Activated naive CD8-positive, alpha-beta T cell treated with anti-CD3 and anti-CD28 coated beads, Interleukin-2, amount 10 ng/mL, durations not matched to agents 7 days and 5 days (primary cell): ENCODE measurements around the gene CDKAL1. TPM values are rescaled to one million over a fixed set of nuclear protein-coding genes. Genes with fewer than 3 reads are reported as not detected.

Source experiments
- ATAC-seq: fragments of 150-1000 bp; cut with Tn5 transposase; one replicate; pipeline ENCODE4 v1.10.0; 2021; ENCODE audit warnings: low read depth, moderate library complexity
- POLR2A ChIA-PET: fragments of 350-600 bp; sonication (Branson Sonifier 250); formaldehyde crosslinking; loops from one replicate; lab custom pipeline; 2021; ENCODE audit warnings: antibody characterized with exemption; lab: Charles Lee
- DNase-seq: peaks from one replicate; pipeline ENCODE4 v3.0.0; 2021
- H3K27ac Mint-ChIP-seq: one replicate; pipeline ENCODE4 v1.8.0; 2022; ENCODE audit warnings: mild to moderate bottlenecking, mixed read lengths
- H3K27me3 Mint-ChIP-seq: one replicate; pipeline ENCODE4 v1.8.0; 2022; ENCODE audit warnings: mild to moderate bottlenecking, moderate library complexity, mixed read lengths
- H3K36me3 Mint-ChIP-seq: one replicate; pipeline ENCODE4 v1.8.0; 2021; ENCODE audit warnings: mild to moderate bottlenecking, mixed read lengths
- H3K4me1 Mint-ChIP-seq: one replicate; pipeline ENCODE4 v1.8.0; 2021; ENCODE audit warnings: mixed read lengths
- H3K4me3 Mint-ChIP-seq: one replicate; pipeline ENCODE4 v1.8.0; 2022; ENCODE audit warnings: mild to moderate bottlenecking, moderate library complexity, mixed read lengths
- H3K9me3 Mint-ChIP-seq: one replicate; pipeline ENCODE4 v1.8.0; 2021; ENCODE audit warnings: mixed read lengths
- total RNA-seq, 2 experiments: library from RNA; stranded (reverse); gene quantifications; one replicate each; pipeline ENCODE4 v1.2.3, GENCODE V29; 2021

CDKAL1 gene
- total RNA-seq, 2 experiments from 2014 or later, result 22.7 to 24.4 TPM

- H3K27ac Mint-ChIP-seq, result no peak overlapping the region
- no peak overlapping the region for H3K4me3 Mint-ChIP-seq
- H3K9me3 Mint-ChIP-seq, result peaks cover 7% of the 10 kb centered on the region
- H3K36me3 Mint-ChIP-seq, result peaks cover 3% of the 10 kb centered on the region
- ATAC-seq (no peak), DNase-seq (no peak)
- POLR2A ChIA-PET, result no interaction called here
- peaks cover 2% of the 10 kb centered on the region for H3K27me3 Mint-ChIP-seq
- peaks cover 4% of the 10 kb centered on the region for H3K4me1 Mint-ChIP-seq
Observed at GRCh38 chr6:21265034-21265729, 730.9 kb downstream of the CDKAL1 start.

- DNase-seq (no peak), ATAC-seq (no peak)
- Mint-ChIP-seq H3K9me3 (peaks cover 7% of the 10 kb centered on the region), H3K27me3 (peaks cover 2% of the 10 kb centered on the region), H3K36me3 (peaks cover 3% of the 10 kb centered on the region), H3K4me1 (peaks cover 4% of the 10 kb centered on the region), H3K4me3 (no peak overlapping the region), H3K27ac (no peak overlapping the region)
- POLR2A ChIA-PET, result no interaction called here
Observed at GRCh38 chr6:21265730-21266044, 731.4 kb downstream of the CDKAL1 start.

GRCh38 chr6:21270636-21271201 is 736.5 kb downstream of the CDKAL1 start:
- no peaks in the 10 kb centered on the region for H3K4me1 Mint-ChIP-seq
- peaks cover 2% of the 10 kb centered on the region for H3K27me3 Mint-ChIP-seq
- no peak for ATAC-seq
- POLR2A ChIA-PET, result no interaction called here
- H3K27ac Mint-ChIP-seq, result no peak overlapping the region
- H3K4me3 Mint-ChIP-seq, result no peak overlapping the region
- DNase-seq, result no peak
- H3K9me3 Mint-ChIP-seq, result peaks cover 5% of the 10 kb centered on the region
- H3K36me3 Mint-ChIP-seq, result peaks cover 3% of the 10 kb centered on the region

DNA sequence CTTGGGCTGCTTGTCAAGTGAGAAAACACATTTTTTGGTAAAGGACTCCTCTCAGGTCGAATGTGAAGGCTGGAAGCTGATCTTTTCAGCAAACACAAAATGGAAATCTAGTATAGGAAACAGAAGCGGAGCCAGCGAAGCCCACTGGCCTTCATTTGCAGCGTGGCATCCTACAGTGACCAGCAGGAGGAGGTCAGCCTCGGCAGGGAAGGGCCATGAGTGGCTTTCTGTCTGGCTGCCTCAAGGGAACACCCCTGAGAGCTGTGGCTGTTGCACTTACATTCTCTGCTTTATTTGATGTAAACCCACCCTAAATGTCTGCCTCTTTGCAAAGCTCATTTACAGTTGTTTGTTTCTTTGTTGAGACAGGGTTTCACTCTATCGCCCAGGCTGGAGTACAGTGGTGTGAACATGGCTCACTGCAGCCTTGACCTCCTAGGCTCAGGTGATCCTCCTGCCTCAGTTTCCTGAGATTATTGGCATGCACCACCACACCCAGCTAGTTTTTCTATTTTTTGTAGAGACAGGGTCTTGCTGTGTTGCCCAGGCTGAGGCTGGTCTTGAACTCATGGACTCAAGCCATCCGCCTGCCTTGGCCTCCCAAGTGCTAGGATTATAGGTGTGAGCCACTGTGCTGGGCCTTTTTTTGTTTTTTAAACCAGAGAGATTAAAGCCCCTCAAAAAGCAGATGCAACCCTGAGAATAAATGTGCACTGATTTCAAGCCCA is 737.3 kb downstream of the CDKAL1 start:
- DNase-seq (no peak), ATAC-seq (no peak)
- H3K36me3 Mint-ChIP-seq, result peaks cover 3% of the 10 kb centered on the region
- no peaks in the 10 kb centered on the region for H3K4me1 Mint-ChIP-seq
- POLR2A ChIA-PET, result no interaction called here
- peaks cover 2% of the 10 kb centered on the region for H3K27me3 Mint-ChIP-seq
- no peak overlapping the region for H3K27ac Mint-ChIP-seq
- H3K9me3 Mint-ChIP-seq, result peaks cover 2% of the 10 kb centered on the region
- no peak overlapping the region for H3K4me3 Mint-ChIP-seq

DNA sequence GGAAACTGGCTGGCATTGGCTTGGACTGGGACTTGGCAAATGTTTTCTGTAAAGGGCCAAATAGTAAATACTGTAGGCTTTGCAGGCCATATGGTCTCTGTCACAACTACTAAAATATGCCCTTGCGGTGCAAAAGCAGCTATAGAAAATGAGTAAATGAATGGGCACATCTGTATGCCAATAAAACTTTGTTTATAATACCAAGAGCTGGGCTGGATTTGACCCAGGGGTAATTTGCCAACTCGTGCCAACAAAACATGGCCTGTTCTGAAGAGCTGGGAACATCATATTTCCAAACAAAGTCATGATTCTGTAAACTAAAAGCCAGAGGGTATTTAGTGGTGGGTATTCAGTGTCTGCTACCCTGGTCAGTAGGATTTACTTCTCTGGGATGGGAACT is 739.2 kb downstream of the CDKAL1 start:
- Mint-ChIP-seq H3K36me3 (peaks cover 3% of the 10 kb centered on the region), H3K4me1 (no peaks in the 10 kb centered on the region), H3K27me3 (no peaks in the 10 kb centered on the region), H3K4me3 (no peak overlapping the region), H3K9me3 (peaks cover 2% of the 10 kb centered on the region), H3K27ac (no peak overlapping the region)
- no peak for ATAC-seq
- POLR2A ChIA-PET, result no interaction called here
- DNase-seq, result no peak

GRCh38 chr6:21274851-21275250 is 740.6 kb downstream of the CDKAL1 start:
- Mint-ChIP-seq H3K27me3 (peaks cover 2% of the 10 kb centered on the region), H3K4me1 (no peaks in the 10 kb centered on the region), H3K27ac (no peak overlapping the region), H3K36me3 (peaks cover 2% of the 10 kb centered on the region), H3K9me3 (peaks cover 2% of the 10 kb centered on the region), H3K4me3 (no peak overlapping the region)
- ATAC-seq (no peak), DNase-seq (no peak)
- POLR2A ChIA-PET, result no interaction called here

- DNase-seq (no peak), ATAC-seq (no peak)
- Mint-ChIP-seq H3K27me3 (peaks cover 2% of the 10 kb centered on the region), H3K27ac (no peak overlapping the region), H3K4me1 (no peaks in the 10 kb centered on the region), H3K9me3 (no peaks in the 10 kb centered on the region), H3K4me3 (no peak overlapping the region), H3K36me3 (no peaks in the 10 kb centered on the region)
- POLR2A ChIA-PET, result no interaction called here
Observed at GRCh38 chr6:21277601-21278374, 743.5 kb downstream of the CDKAL1 start.

- ATAC-seq (no peak), DNase-seq (no peak)
- Mint-ChIP-seq H3K9me3 (no peaks in the 10 kb centered on the region), H3K27ac (no peak overlapping the region), H3K4me1 (no peaks in the 10 kb centered on the region), H3K27me3 (peaks cover 2% of the 10 kb centered on the region), H3K4me3 (no peak overlapping the region), H3K36me3 (no peaks in the 10 kb centered on the region)
- POLR2A ChIA-PET, result no interaction called here
Observed at GRCh38 chr6:21278375-21278745, 744.1 kb downstream of the CDKAL1 start.

- Mint-ChIP-seq H3K36me3 (no peaks in the 10 kb centered on the region), H3K9me3 (no peaks in the 10 kb centered on the region), H3K4me1 (no peaks in the 10 kb centered on the region), H3K27me3 (peaks cover 2% of the 10 kb centered on the region), H3K4me3 (no peak overlapping the region), H3K27ac (no peak overlapping the region)
- POLR2A ChIA-PET, result no interaction called here
- no peak for DNase-seq
- no peak for ATAC-seq
Observed at GRCh38 chr6:21279619-21280018, 745.4 kb downstream of the CDKAL1 start.

DNA sequence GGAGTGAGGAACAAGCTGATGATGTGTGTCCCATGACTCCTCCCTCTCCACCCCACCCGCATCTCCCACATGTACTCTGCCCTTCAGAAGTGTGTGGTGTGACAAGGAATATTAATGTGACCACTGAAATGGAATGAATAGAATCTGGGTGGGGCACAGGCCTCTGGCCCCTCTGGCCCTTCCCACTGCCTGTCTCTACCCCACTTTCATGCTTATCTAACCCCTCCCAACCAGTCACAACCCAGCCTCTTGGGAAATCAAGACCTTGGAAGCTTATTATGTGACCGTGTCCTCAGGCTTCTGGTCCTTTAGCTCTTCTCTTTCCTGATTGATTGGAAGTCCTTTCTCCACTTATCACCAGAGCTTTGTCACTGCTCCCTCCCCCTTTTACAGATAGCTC is 747.1 kb downstream of the CDKAL1 start:
- ATAC-seq (no peak), DNase-seq (no peak)
- POLR2A ChIA-PET, result no interaction called here
- Mint-ChIP-seq H3K36me3 (no peaks in the 10 kb centered on the region), H3K9me3 (no peaks in the 10 kb centered on the region), H3K27me3 (peaks cover 2% of the 10 kb centered on the region), H3K4me3 (no peak overlapping the region), H3K4me1 (no peaks in the 10 kb centered on the region), H3K27ac (no peak overlapping the region)

Other genes with a start within 250 kb of the CDKAL1 start
- gene E2F3, start 132.6 kb upstream of the CDKAL1 start, total RNA-seq, result 10 to 100 TPM; 26.8 to 28.0 TPM